GM12801 (cell line): ENCODE data around the gene LRRC70.

Experiments
- CTCF ChIP-seq: IDR thresholded peaks from one replicate; pipeline ENCODE4 v1.5.1; 2011; ENCODE audit warnings: control low read depth; ENCODE audit not compliant: insufficient read length; ENCODE audit errors: extremely low read depth

The LRRC70 gene

GRCh38 chr5:62585306-62585705 lies 6.7 kb downstream of the LRRC70 start:
- TF ChIP-seq CTCF, result no peak

GRCh38 chr5:62585751-62586150 lies 7.1 kb downstream of the LRRC70 start:
- no peak for TF ChIP-seq CTCF

GRCh38 chr5:62587737-62588136 lies 9.1 kb downstream of the LRRC70 start:
- TF ChIP-seq CTCF, result no peak

- TF ChIP-seq CTCF, result no peak
Measured at GRCh38 chr5:62588668-62589067, 10.0 kb downstream of the LRRC70 start.

- no peak for TF ChIP-seq CTCF
Measured at GRCh38 chr5:62589504-62589903, 10.9 kb downstream of the LRRC70 start.

GRCh38 chr5:62590387-62590786 lies 11.8 kb downstream of the LRRC70 start:
- no peak for TF ChIP-seq CTCF

GRCh38 chr5:62592558-62592957 lies 13.9 kb downstream of the LRRC70 start:
- no peak for TF ChIP-seq CTCF

- no peak for TF ChIP-seq CTCF
Measured at GRCh38 chr5:62593331-62593730, 14.7 kb downstream of the LRRC70 start.
